Keratinocyte (primary cell): Measurements from ENCODE around the gene DNAJA4. TPM values are rescaled to one million over a fixed set of nuclear protein-coding genes. Genes with fewer than 3 reads are reported as not detected.

Source experiments
- DNase-seq: peaks from one replicate; pipeline ENCODE4 v3.0.0-alpha.2; 2011; ENCODE audit warnings: low read depth, missing footprints, low spot score
- FAIRE-seq: peaks from 2 replicates; lab custom pipeline; 2011; peaks lifted over from hg19 to GRCh38; lab: Jason Lieb, UNC
- H2AFZ ChIP-seq: 2 replicates; pipeline ENCODE4 v1.6.0; 2012; ENCODE audit warnings: low read length, control low read depth, inconsistent platforms; ENCODE audit not compliant: control insufficient read depth
- H3K27ac ChIP-seq: 2 replicates; pipeline ENCODE4 v1.5.1; 2011; ENCODE audit warnings: low read length; ENCODE audit not compliant: control insufficient read depth, insufficient read depth
- H3K27me3 ChIP-seq: 3 replicates; pipeline ENCODE4 v1.6.0; 2011; ENCODE audit warnings: low read length; ENCODE audit not compliant: control insufficient read depth, insufficient read depth; ENCODE audit errors: extremely low read depth
- H3K36me3 ChIP-seq, 2 experiments: 2 replicates in 1 of 2; 3 replicates in 1 of 2; pipeline ENCODE4 v1.5.1; 2011; ENCODE audit warnings: low read length in 2 of 2, mild to moderate bottlenecking in 1 of 2; ENCODE audit not compliant: control insufficient read depth in 2 of 2, insufficient read depth in 2 of 2; ENCODE audit errors: extremely low read depth in 1 of 2
- H3K4me1 ChIP-seq: 3 replicates; pipeline ENCODE4 v1.5.1; 2011; ENCODE audit warnings: low read length; ENCODE audit not compliant: control insufficient read depth, insufficient read depth; ENCODE audit errors: extremely low read depth
- H3K4me2 ChIP-seq: 3 replicates; pipeline ENCODE4 v1.6.0; 2011; ENCODE audit warnings: low read depth, low read length; ENCODE audit not compliant: control insufficient read depth, insufficient read depth; ENCODE audit errors: extremely low read depth
- H3K4me3 ChIP-seq, 3 experiments: fragments of 200-600 bp in 1 of 3; sonication (generic) in 1 of 3; 2 replicates in 2 of 3; 3 replicates in 1 of 3; pipeline ENCODE4 v1.5.1; 2011 to 2016; ENCODE audit warnings: low read length in 3 of 3, mild to moderate bottlenecking in 3 of 3, control low read depth in 2 of 3, inconsistent platforms in 1 of 3, low read depth in 1 of 3, mixed read lengths in 1 of 3, mixed run types in 1 of 3, moderate library complexity in 1 of 3; ENCODE audit not compliant: control insufficient read depth in 2 of 3, insufficient read depth in 2 of 3; ENCODE audit errors: extremely low read depth in 1 of 3
- H3K79me2 ChIP-seq: 2 replicates; pipeline ENCODE4 v1.6.0; 2012; ENCODE audit warnings: low read length; ENCODE audit not compliant: control insufficient read depth, insufficient read depth
- H3K9ac ChIP-seq: 3 replicates; pipeline ENCODE4 v1.6.0; 2011; ENCODE audit warnings: low read length; ENCODE audit not compliant: control insufficient read depth, insufficient read depth; ENCODE audit errors: extremely low read depth
- H3K9me1 ChIP-seq: 3 replicates; pipeline ENCODE4 v1.6.0; 2011; ENCODE audit warnings: low read length; ENCODE audit not compliant: control insufficient read depth, insufficient read depth; ENCODE audit errors: extremely low read depth
- H3K9me3 ChIP-seq: 2 replicates; pipeline ENCODE4 v1.5.1; 2012; ENCODE audit warnings: low read depth, low read length; ENCODE audit not compliant: control insufficient read depth
- H4K20me1 ChIP-seq: 3 replicates; pipeline ENCODE4 v1.6.0; 2011; ENCODE audit warnings: low read length; ENCODE audit not compliant: control insufficient read depth, insufficient read depth; ENCODE audit errors: extremely low read depth
- EZH2 ChIP-seq: IDR thresholded peaks from one replicate; pipeline ENCODE4 v1.6.1; 2012; ENCODE audit warnings: inconsistent platforms, mild to moderate bottlenecking, low read length, moderate library complexity
- dilution Hi-C: fragments of 300-500 bp; cut with MboI; formaldehyde crosslinking; loops from one replicate; pipeline ENCODE4 v1.7.0; 2020; ENCODE audit warnings: low sequenced_read_pairs; ENCODE audit not compliant: extremely low pct_ligation_motif_present
- polyA plus RNA-seq, 5 experiments: library from polyadenylated mRNA; depleted of rRNA in 3 of 5; stranded (reverse) in 3 of 5; stranded (forward) in 1 of 5; unstranded in 1 of 5; fragments of >200 nt; gene quantifications; 1 replicate in 1 of 5; 2 replicates in 3 of 5; 3 replicates in 1 of 5; pipeline versions ENCODE4 v1.2.1 to v1.2.3, GENCODE V29; 2011 to 2012; ENCODE audit warnings: missing spikeins in 2 of 5, low read depth in 1 of 5, low replicate concordance in 1 of 5
- TF ChIP-seq, protein P1 (sequence below), 3 experiments: IDR thresholded peaks in 1 of 3; conservative IDR thresholded peaks in 1 of 3; optimal IDR thresholded peaks in 1 of 3; 2 replicates in 2 of 3; 3 replicates in 1 of 3; pipeline versions ENCODE3 to v1.5.1; 2011; ENCODE audit warnings: low read length in 3 of 3, mild to moderate bottlenecking in 3 of 3, moderate library complexity in 2 of 3, control low read depth in 1 of 3, inconsistent platforms in 1 of 3; ENCODE audit not compliant: insufficient read depth in 2 of 3; ENCODE audit errors: extremely low read depth in 1 of 3

Gene DNAJA4
- polyA plus RNA-seq, 1 donor (not counting 4 experiments of a cell fraction or from before 2014, with no cell fraction given): 4.1 TPM

- dilution Hi-C loops: no loop called here
- Histone ChIP-seq H4K20me1 (no peaks in the 10 kb centered on the region), H3K36me3 (no peaks in the 10 kb centered on the region), H3K79me2 (no peaks in the 10 kb centered on the region), H3K4me1 (peaks cover 3% of the 10 kb centered on the region), H3K9ac (no peak overlapping the region), H3K9me1 (no peaks in the 10 kb centered on the region), H3K27me3 (no peaks in the 10 kb centered on the region), H2AFZ (no peak overlapping the region), H3K4me3 (no peak overlapping the region), H3K27ac (no peak overlapping the region), H3K4me2 (no peak overlapping the region), H3K9me3 (no peaks in the 10 kb centered on the region)
- DNase-seq (no peak), FAIRE-seq (no peak)
- TF ChIP-seq, protein P1, sequence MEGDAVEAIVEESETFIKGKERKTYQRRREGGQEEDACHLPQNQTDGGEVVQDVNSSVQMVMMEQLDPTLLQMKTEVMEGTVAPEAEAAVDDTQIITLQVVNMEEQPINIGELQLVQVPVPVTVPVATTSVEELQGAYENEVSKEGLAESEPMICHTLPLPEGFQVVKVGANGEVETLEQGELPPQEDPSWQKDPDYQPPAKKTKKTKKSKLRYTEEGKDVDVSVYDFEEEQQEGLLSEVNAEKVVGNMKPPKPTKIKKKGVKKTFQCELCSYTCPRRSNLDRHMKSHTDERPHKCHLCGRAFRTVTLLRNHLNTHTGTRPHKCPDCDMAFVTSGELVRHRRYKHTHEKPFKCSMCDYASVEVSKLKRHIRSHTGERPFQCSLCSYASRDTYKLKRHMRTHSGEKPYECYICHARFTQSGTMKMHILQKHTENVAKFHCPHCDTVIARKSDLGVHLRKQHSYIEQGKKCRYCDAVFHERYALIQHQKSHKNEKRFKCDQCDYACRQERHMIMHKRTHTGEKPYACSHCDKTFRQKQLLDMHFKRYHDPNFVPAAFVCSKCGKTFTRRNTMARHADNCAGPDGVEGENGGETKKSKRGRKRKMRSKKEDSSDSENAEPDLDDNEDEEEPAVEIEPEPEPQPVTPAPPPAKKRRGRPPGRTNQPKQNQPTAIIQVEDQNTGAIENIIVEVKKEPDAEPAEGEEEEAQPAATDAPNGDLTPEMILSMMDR (optimal IDR thresholded peaks at IDR 0.05 in 1 of 3, IDR thresholded peaks at IDR 0.05 in 1 of 3, conservative IDR thresholded peaks at IDR 0.05 in 1 of 3; ENCODE audit: extremely low read depth in 1 of 3, insufficient read depth in 2 of 3, low read length in 3 of 3): no peak
- no peak for TF ChIP-seq EZH2
Observed at GRCh38 chr15:78311292-78311691, 46.9 kb downstream of the DNAJA4 start.

DNA sequence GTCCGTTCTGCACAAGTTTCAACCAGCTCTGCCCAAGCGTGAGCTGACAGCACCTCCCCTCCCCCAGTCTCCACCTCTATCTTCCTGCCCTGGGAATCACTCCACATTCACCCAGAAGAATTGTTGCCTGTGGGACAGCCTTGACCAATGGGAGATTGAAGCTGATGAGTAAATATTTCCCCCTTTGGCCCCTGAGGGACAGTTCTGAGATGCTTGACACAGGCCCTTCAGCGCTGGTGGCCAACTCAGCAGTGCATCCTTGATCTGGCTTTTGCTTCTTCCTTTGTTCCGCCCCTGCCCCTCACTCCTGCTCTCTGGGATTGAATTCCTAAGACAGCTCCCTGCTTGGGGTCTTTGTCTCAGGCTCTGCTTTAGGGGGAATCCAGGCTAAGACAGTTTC is 48.2 kb downstream of the DNAJA4 start:
- DNase-seq (no peak), FAIRE-seq (no peak)
- H3K4me2 ChIP-seq: no peak overlapping the region
- H4K20me1 ChIP-seq: no peaks in the 10 kb centered on the region
- no peaks in the 10 kb centered on the region for H3K36me3 ChIP-seq
- peaks cover 12% of the 10 kb centered on the region for H3K4me1 ChIP-seq
- H3K4me3 ChIP-seq: no peak overlapping the region
- TF ChIP-seq, protein P1 (optimal IDR thresholded peaks at IDR 0.05 in 1 of 3, IDR thresholded peaks at IDR 0.05 in 1 of 3, conservative IDR thresholded peaks at IDR 0.05 in 1 of 3; ENCODE audit: extremely low read depth in 1 of 3, insufficient read depth in 2 of 3, low read length in 3 of 3): no peak
- no peak for TF ChIP-seq EZH2
- no peak overlapping the region for H3K9ac ChIP-seq
- no peaks in the 10 kb centered on the region for H3K9me3 ChIP-seq
- H3K27ac ChIP-seq: no peak overlapping the region
- dilution Hi-C loops: no loop called here
- H2AFZ ChIP-seq: no peak overlapping the region
- no peaks in the 10 kb centered on the region for H3K9me1 ChIP-seq
- H3K27me3 ChIP-seq: no peaks in the 10 kb centered on the region
- no peaks in the 10 kb centered on the region for H3K79me2 ChIP-seq
